SK-N-MC (cell line): Measurements from ENCODE around the gene ZNF549.

Source experiments
- EZH2 ChIP-seq: fragments of 200-600 bp; sonication (generic); IDR thresholded peaks from one replicate; pipeline ENCODE4 v1.6.1; 2017; ENCODE audit warnings: antibody characterized with exemption
- POLR2AphosphoS5 ChIP-seq: IDR thresholded peaks from 2 replicates; pipeline ENCODE4 v1.6.1; 2012; ENCODE audit warnings: mild to moderate bottlenecking, low read depth, low read length, borderline replicate concordance

DNA sequence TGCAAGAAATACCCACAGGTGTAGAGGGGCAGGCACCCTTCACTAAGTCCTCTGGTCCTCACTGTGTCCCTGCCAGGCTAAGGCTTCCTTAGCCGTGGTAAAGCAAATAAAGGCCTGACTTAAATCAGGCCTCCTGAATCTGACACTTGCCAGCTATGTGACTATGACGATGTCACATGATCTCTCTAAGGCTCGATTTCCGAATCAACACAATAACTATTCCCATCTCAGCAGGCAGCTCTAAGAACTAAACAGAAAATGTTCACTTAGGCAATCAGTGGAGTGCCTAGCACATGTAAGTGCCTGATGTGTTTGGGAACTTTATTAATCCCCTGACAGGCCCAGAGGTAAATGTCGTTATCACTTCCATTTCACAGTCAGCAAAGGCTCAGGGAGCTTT, 30.5 kb downstream of the ZNF549 start:
- TF ChIP-seq POLR2AphosphoS5 (no peak), EZH2 (no peak)
